ENCODE data around the gene NPIPB2. TPM values are rescaled to one million over a fixed set of nuclear protein-coding genes. Genes with fewer than 3 reads are reported as not detected.

NPIPB2 gene
- total and polyA plus RNA-seq, 2 of the 8 experiments (the other 6 are each of a cell fraction or from before 2014, with no cell fraction given): 7.5 to 8.3 TPM

DNA sequence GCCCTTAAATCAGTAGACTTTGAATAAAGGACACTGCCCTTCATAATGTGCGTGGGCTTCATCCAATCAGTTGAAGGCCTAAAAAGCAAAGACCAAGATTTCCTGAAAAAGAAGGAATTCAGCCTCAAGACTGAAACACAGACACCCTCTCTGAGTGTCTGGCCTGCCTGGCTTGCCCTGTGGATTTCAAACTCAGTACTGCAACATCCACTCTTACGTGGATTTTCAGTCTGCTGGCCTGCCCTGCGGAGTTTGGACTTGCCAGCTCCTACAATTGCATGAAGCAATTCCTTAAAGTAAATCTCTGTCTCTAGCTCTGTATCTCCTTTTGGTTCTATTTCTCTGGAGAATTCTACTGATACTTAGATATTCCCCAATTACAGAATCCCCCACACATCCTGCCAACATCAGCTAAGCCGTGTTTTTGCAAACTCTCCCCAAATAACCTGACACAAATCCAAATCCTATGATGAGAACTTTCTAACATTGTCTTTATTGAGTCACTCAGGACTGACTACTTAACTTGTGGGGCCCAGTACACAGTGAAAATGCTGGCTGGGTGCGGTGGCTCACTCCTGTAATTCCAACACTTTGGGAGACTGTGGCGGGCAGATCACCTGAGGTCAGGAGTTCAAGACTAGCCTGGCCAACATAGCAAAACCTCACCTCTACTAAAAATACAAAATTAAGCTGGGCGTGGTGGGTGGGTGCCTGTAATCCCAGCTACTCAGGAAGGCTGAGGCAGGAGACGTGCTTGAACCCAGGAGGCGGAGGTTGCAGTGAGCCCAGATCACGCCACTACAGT, 15.9 kb upstream of the NPIPB2 start (continued):
- TF ChIP-seq EP300 (IDR thresholded peaks at IDR 0.05; ENCODE audit: borderline replicate concordance in 1 of 2, low read depth in 2 of 2, low read length in 2 of 2): no peak
- TF ChIP-seq CBX8 (IDR thresholded peaks at IDR 0.05; ENCODE audit: borderline replicate concordance, low read depth, low read length): no peak
- no peak for TF ChIP-seq FOSL1 (IDR thresholded peaks at IDR 0.05; ENCODE audit: insufficient read depth, low read depth, low read length)
- no peak for TF ChIP-seq JUND (IDR thresholded peaks at IDR 0.05; ENCODE audit: low read length)
- TF ChIP-seq CTBP2 (IDR thresholded peaks at IDR 0.05; ENCODE audit: borderline replicate concordance, insufficient read depth, insufficient read length, low read length): no peak
- TF ChIP-seq BACH1 (IDR thresholded peaks at IDR 0.05; ENCODE audit: low read length): no peak

All from H1 (cell line).